Measurements from ENCODE around the gene FAM89B. TPM values are rescaled to one million over a fixed set of nuclear protein-coding genes. Genes with fewer than 3 reads are reported as not detected.

The FAM89B gene
- total RNA-seq, 2 donors from 2014 or later: 25.7 to 51.0 TPM

DNA sequence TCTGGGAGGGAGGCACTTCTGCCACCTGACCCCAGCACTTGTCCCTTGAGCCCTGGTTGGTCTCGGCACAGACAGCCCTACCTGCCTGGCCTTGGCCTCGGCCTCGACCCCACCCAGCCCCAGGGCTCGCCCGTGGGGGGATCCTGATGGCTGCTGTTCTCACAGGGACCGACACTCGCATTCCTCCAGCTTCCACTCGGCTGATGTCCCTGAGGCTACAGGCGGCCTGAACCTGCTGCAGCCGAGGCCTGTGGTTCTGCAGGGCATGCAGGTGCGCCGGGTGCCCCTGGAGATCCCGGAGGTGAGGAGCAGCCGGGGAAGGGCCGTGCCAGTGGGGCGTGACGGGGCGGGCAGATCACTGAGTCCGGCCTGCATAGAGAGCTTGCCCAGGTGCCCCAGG is 48.3 kb downstream of the FAM89B start:
- peaks cover 66% of the 10 kb centered on the region for H3K36me3 ChIP-seq
- TF ChIP-seq, protein P1, sequence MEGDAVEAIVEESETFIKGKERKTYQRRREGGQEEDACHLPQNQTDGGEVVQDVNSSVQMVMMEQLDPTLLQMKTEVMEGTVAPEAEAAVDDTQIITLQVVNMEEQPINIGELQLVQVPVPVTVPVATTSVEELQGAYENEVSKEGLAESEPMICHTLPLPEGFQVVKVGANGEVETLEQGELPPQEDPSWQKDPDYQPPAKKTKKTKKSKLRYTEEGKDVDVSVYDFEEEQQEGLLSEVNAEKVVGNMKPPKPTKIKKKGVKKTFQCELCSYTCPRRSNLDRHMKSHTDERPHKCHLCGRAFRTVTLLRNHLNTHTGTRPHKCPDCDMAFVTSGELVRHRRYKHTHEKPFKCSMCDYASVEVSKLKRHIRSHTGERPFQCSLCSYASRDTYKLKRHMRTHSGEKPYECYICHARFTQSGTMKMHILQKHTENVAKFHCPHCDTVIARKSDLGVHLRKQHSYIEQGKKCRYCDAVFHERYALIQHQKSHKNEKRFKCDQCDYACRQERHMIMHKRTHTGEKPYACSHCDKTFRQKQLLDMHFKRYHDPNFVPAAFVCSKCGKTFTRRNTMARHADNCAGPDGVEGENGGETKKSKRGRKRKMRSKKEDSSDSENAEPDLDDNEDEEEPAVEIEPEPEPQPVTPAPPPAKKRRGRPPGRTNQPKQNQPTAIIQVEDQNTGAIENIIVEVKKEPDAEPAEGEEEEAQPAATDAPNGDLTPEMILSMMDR (IDR thresholded peaks at IDR 0.05): no peak
- DNase-seq (ENCODE audit: low spot score): no peak
- H3K27ac ChIP-seq: no peak overlapping the region
- H3K27me3 ChIP-seq: no peaks in the 10 kb centered on the region
- peaks cover 0 to 18% of the 10 kb centered on the region in 2 donors for H3K4me1 ChIP-seq
- no peaks in the 10 kb centered on the region for H3K9me3 ChIP-seq
- no peak overlapping the region for H3K4me3 ChIP-seq

GRCh38 chr11:65621460-65621859 is 49.1 kb downstream of the FAM89B start:
- no peaks in the 10 kb centered on the region for H3K27me3 ChIP-seq
- DNase-seq (ENCODE audit: low spot score): no peak
- peaks cover 0 to 18% of the 10 kb centered on the region in 2 donors for H3K4me1 ChIP-seq
- no peak overlapping the region for H3K4me3 ChIP-seq
- H3K27ac ChIP-seq: no peak overlapping the region
- H3K36me3 ChIP-seq: peaks cover 72% of the 10 kb centered on the region
- H3K9me3 ChIP-seq: no peaks in the 10 kb centered on the region
- TF ChIP-seq, protein P1 (IDR thresholded peaks at IDR 0.05): no peak

- H3K27ac ChIP-seq: no peak overlapping the region
- TF ChIP-seq, protein P1 (IDR thresholded peaks at IDR 0.05): no peak
- no peak for DNase-seq (ENCODE audit: low spot score)
- peaks cover 77% of the 10 kb centered on the region for H3K36me3 ChIP-seq
- no peaks in the 10 kb centered on the region for H3K27me3 ChIP-seq
- H3K9me3 ChIP-seq: no peaks in the 10 kb centered on the region
- no peak overlapping the region for H3K4me3 ChIP-seq
- H3K4me1 ChIP-seq: peaks cover 0 to 13% of the 10 kb centered on the region in 2 donors
Measured at GRCh38 chr11:65622011-65622410, 49.7 kb downstream of the FAM89B start.

GRCh38 chr11:65623177-65623576 is 50.8 kb downstream of the FAM89B start:
- no peak for DNase-seq (ENCODE audit: low spot score)
- peaks cover 0 to 9% of the 10 kb centered on the region in 2 donors for H3K4me1 ChIP-seq
- H3K4me3 ChIP-seq: no peak overlapping the region
- H3K36me3 ChIP-seq: peaks cover 79% of the 10 kb centered on the region
- H3K9me3 ChIP-seq: no peaks in the 10 kb centered on the region
- no peaks in the 10 kb centered on the region for H3K27me3 ChIP-seq
- no peak overlapping the region for H3K27ac ChIP-seq
- TF ChIP-seq, protein P1 (IDR thresholded peaks at IDR 0.05): no peak

Other genes with a start within 250 kb of the FAM89B start
- gene DPF2, start 238.7 kb upstream of the FAM89B start, total RNA-seq: 10 to 100 TPM; 46.3 TPM
- under 1 TPM in 1 of 2 donors, not detected in 1; 0.22 TPM for gene TIGD3, start 217.8 kb upstream of the FAM89B start, total RNA-seq
- gene SLC25A45, start 189.9 kb upstream of the FAM89B start, total RNA-seq: 1 to 10 TPM; 2.6 to 3.3 TPM
- 10 to 100 TPM; 10.2 to 23.8 TPM for gene FRMD8, start 185.9 kb upstream of the FAM89B start, total RNA-seq
- 10 to 100 TPM; 43.7 to 52.5 TPM for gene NEAT1, start 149.7 kb upstream of the FAM89B start, total RNA-seq
- gene MALAT1, start 73.5 kb upstream of the FAM89B start, total RNA-seq: 1,000 to 10,000 TPM; 2,120 to 2,577 TPM
- gene SCYL1, start 47.5 kb upstream of the FAM89B start, total RNA-seq: 10 to 100 TPM; 71.8 to 89.7 TPM
- 100 to 1,000 TPM; 114 to 161 TPM for gene LTBP3, start 14.2 kb upstream of the FAM89B start, total RNA-seq
- 10 to 100 TPM; 36.1 to 50.6 TPM for gene ZNRD2, start 2.1 kb upstream of the FAM89B start, total RNA-seq
- 10 to 100 TPM; 20.5 to 85.3 TPM for gene EHBP1L1, start 3.5 kb downstream of the FAM89B start, total RNA-seq
- gene KCNK7, start 23.3 kb downstream of the FAM89B start, total RNA-seq: under 1 TPM in 1 of 2 donors, not detected in 1; 0.39 TPM
- gene MAP3K11, start 41.7 kb downstream of the FAM89B start, total RNA-seq: 10 to 100 TPM; 21.1 to 30.5 TPM
- 10 to 100 TPM; 16.1 to 21.8 TPM for gene PCNX3, start 43.2 kb downstream of the FAM89B start, total RNA-seq
- gene SIPA1, start 65.6 kb downstream of the FAM89B start, total RNA-seq: 10 to 100 TPM; 14.5 to 29.6 TPM
- gene RELA, start 90.4 kb downstream of the FAM89B start, total RNA-seq: 10 to 100 TPM; 30.7 to 54.9 TPM
- 10 to 100 TPM; 29.7 to 50.1 TPM for gene KAT5, start 139.7 kb downstream of the FAM89B start, total RNA-seq
- gene RNASEH2C, start 148.3 kb downstream of the FAM89B start, total RNA-seq: 100 to 1,000 TPM; 105 to 194 TPM
- 10 to 100 TPM in 1 of 2 donors, 1 to 10 TPM in 1; 9.5 to 14.3 TPM for gene AP5B1, start 208.4 kb downstream of the FAM89B start, total RNA-seq
- not detected for gene OVOL1, start 214.5 kb downstream of the FAM89B start, total RNA-seq